Neural cell (in vitro differentiated cells): ENCODE results near the gene POU3F3. TPM values are rescaled to one million over a fixed set of nuclear protein-coding genes. Genes with fewer than 3 reads are reported as not detected.

ENCODE experiments used
- H2AFZ ChIP-seq: fragments of 200-600, 300-800 bp; sonication (generic), shearing (Covaris generic); 2 replicates; pipeline ENCODE4 v1.6.0; 2014; ENCODE audit warnings: low read depth, mild to moderate bottlenecking, antibody characterized with exemption, low read length, moderate library complexity
- H3F3A ChIP-seq: fragments of 200-600 bp; shearing (Covaris generic); 2 replicates; pipeline ENCODE4 v1.6.1; 2016; ENCODE audit warnings: mild to moderate bottlenecking, moderate library complexity, mixed read lengths, antibody characterized with exemption, low read length; ENCODE audit not compliant: insufficient read depth, poor library complexity, severe bottlenecking
- H3K27ac ChIP-seq: fragments of 200-600, 300-800 bp; sonication (generic), shearing (Covaris generic); 2 replicates; pipeline ENCODE4 v1.5.1; 2014; ENCODE audit warnings: mild to moderate bottlenecking, low read length, moderate library complexity
- H3K27me3 ChIP-seq: fragments of 300-800, 200-600 bp; sonication (generic), shearing (Covaris generic); 2 replicates; pipeline ENCODE4 v1.6.0; 2014; ENCODE audit warnings: mild to moderate bottlenecking, low read depth, low read length, moderate library complexity; ENCODE audit not compliant: insufficient read depth
- H3K36me3 ChIP-seq: fragments of 300-800, 200-600 bp; sonication (generic), shearing (Covaris generic); 2 replicates; pipeline ENCODE4 v1.5.1; 2014; ENCODE audit warnings: mild to moderate bottlenecking, antibody characterized with exemption, low read length, moderate library complexity; ENCODE audit not compliant: insufficient read depth
- H3K4me2 ChIP-seq: fragments of 300-800, 200-600 bp; sonication (generic), shearing (Covaris generic); 2 replicates; pipeline ENCODE4 v1.6.0; 2014; ENCODE audit warnings: mild to moderate bottlenecking, low read length
- H3K4me3 ChIP-seq: fragments of 300-800, 200-600 bp; sonication (generic), shearing (Covaris generic); 2 replicates; pipeline ENCODE4 v1.5.1; 2014; ENCODE audit warnings: mild to moderate bottlenecking, low read length, moderate library complexity
- H3K79me2 ChIP-seq: fragments of 200-600 bp; shearing (Covaris generic); replicated peaks from 2 replicates; pipeline ENCODE4 v1.6.0; 2014; ENCODE audit warnings: mild to moderate bottlenecking, low read length, moderate library complexity; ENCODE audit not compliant: insufficient read depth
- H3K9ac ChIP-seq: fragments of 300-800, 200-600 bp; sonication (generic), shearing (Covaris generic); 2 replicates; pipeline ENCODE4 v1.6.1; 2016; ENCODE audit warnings: mild to moderate bottlenecking, low read length, mixed read lengths
- H3K9me2 ChIP-seq: fragments of 200-600 bp; shearing (Covaris generic); 2 replicates; pipeline ENCODE4 v1.6.1; 2016; ENCODE audit warnings: mild to moderate bottlenecking, low read length, mixed read lengths; ENCODE audit not compliant: insufficient read depth
- H3K9me3 ChIP-seq: fragments of 200-600, 300-800 bp; sonication (generic), shearing (Covaris generic); 2 replicates; pipeline ENCODE4 v1.6.1; 2016; ENCODE audit warnings: mild to moderate bottlenecking, mixed run types, low read length, moderate library complexity, mixed read lengths
- H4K20me1 ChIP-seq: fragments of 200-600 bp; shearing (Covaris generic); 2 replicates; pipeline ENCODE4 v1.6.1; 2016; ENCODE audit warnings: mild to moderate bottlenecking, mixed run types; ENCODE audit not compliant: insufficient read depth
- CTCF ChIP-seq: fragments of 450-650 bp; IDR thresholded peaks from 2 replicates; pipeline ENCODE4 v1.5.1; 2014; ENCODE audit warnings: antibody characterized with exemption, mild to moderate bottlenecking, moderate library complexity; ENCODE audit not compliant: poor library complexity, severe bottlenecking
- EP300 ChIP-seq: fragments of 450-650 bp; conservative IDR thresholded peaks from 2 replicates; pipeline ENCODE4 v1.6.1; 2014; ENCODE audit warnings: antibody characterized with exemption, mild to moderate bottlenecking, moderate library complexity; ENCODE audit not compliant: poor library complexity, severe bottlenecking
- EZH2 ChIP-seq: fragments of 200-600, 300-800 bp; shearing (Covaris generic), sonication (generic); IDR thresholded peaks from 2 replicates; pipeline ENCODE4 v1.6.1; 2014; ENCODE audit warnings: antibody characterized with exemption, low read length, borderline replicate concordance, mild to moderate bottlenecking; ENCODE audit not compliant: insufficient read depth, poor library complexity, severe bottlenecking
- MXI1 ChIP-seq: fragments of 450-650 bp; conservative IDR thresholded peaks from 2 replicates; pipeline ENCODE4 v1.6.1; 2014; ENCODE audit warnings: antibody characterized with exemption, mild to moderate bottlenecking; ENCODE audit not compliant: poor library complexity, severe bottlenecking
- POLR2AphosphoS5 ChIP-seq: IDR thresholded peaks from 2 replicates; pipeline ENCODE4 v1.6.1; 2012
- RAD21 ChIP-seq: fragments of 450-650 bp; conservative IDR thresholded peaks from 2 replicates; pipeline ENCODE4 v1.6.1; 2014; ENCODE audit warnings: antibody characterized with exemption, mild to moderate bottlenecking, moderate library complexity
- REST ChIP-seq: IDR thresholded peaks from 2 replicates; pipeline ENCODE4 v1.6.1; 2012; ENCODE audit warnings: borderline replicate concordance
- SMC3 ChIP-seq: fragments of 450-650 bp; conservative IDR thresholded peaks from 2 replicates; pipeline ENCODE4 v1.6.1; 2014; ENCODE audit warnings: antibody characterized with exemption, mild to moderate bottlenecking, moderate library complexity; ENCODE audit not compliant: poor library complexity
- TAF1 ChIP-seq: IDR thresholded peaks from 2 replicates; pipeline ENCODE4 v1.6.1; 2012; ENCODE audit warnings: low read depth
- polyA plus RNA-seq: library from polyadenylated mRNA; depleted of rRNA; stranded (reverse); fragments of >200 nt; gene quantifications from 2 replicates; pipeline ENCODE4 v1.2.3, GENCODE V29; 2014

POU3F3 gene
- polyA plus RNA-seq, 1 donor from 2014 or later, result 69.3 TPM

- Histone ChIP-seq H3K4me3 (peak overlapping the region; percentile 73), H3K36me3 (no peaks in the 10 kb centered on the region), H3K9ac (peak overlapping the region; percentile 71), H2AFZ (no peak overlapping the region), H3K27me3 (no peaks in the 10 kb centered on the region), H3K9me2 (no peaks in the 10 kb centered on the region), H3K9me3 (no peaks in the 10 kb centered on the region), H4K20me1 (no peaks in the 10 kb centered on the region), H3K4me2 (peak overlapping the region; percentile 87), H3F3A (no peaks in the 10 kb centered on the region), H3K27ac (peak overlapping the region; percentile 51), H3K79me2 (peaks cover 70% of the 10 kb centered on the region)
- no peak for TF ChIP-seq MXI1
- no peak for TF ChIP-seq RAD21
- no peak for TF ChIP-seq CTCF
- TF ChIP-seq EP300, result no peak
- no peak for TF ChIP-seq EZH2
- no peak for TF ChIP-seq SMC3
- no peak for TF ChIP-seq TAF1
- TF ChIP-seq POLR2AphosphoS5, result no peak
- no peak for TF ChIP-seq REST
Measured at GRCh38 chr2:104871649-104871971, 17.7 kb downstream of the POU3F3 start.

- peak overlapping the region; percentile 35 for H2AFZ ChIP-seq
- H3F3A ChIP-seq, result no peaks in the 10 kb centered on the region
- no peaks in the 10 kb centered on the region for H3K9me3 ChIP-seq
- H3K9ac ChIP-seq, result peak overlapping the region; percentile 71
- H3K27me3 ChIP-seq, result no peaks in the 10 kb centered on the region
- peak; percentile 40 for TF ChIP-seq REST
- no peak for TF ChIP-seq TAF1
- TF ChIP-seq POLR2AphosphoS5, result no peak
- peak overlapping the region; percentile 51 for H3K27ac ChIP-seq
- H3K4me2 ChIP-seq, result peak overlapping the region; percentile 87
- peaks cover 64% of the 10 kb centered on the region for H3K79me2 ChIP-seq
- no peaks in the 10 kb centered on the region for H3K9me2 ChIP-seq
- no peaks in the 10 kb centered on the region for H4K20me1 ChIP-seq
- H3K36me3 ChIP-seq, result no peaks in the 10 kb centered on the region
- peak overlapping the region; percentile 73 for H3K4me3 ChIP-seq
Measured at GRCh38 chr2:104871972-104872865, 18.3 kb downstream of the POU3F3 start.
